OCI-LY7 (cell line): ENCODE measurements around the gene PIEZO2.

ENCODE experiments used
- CTCF ChIP-seq: fragments of 200-600 bp; sonication (generic); conservative IDR thresholded peaks from 2 replicates; pipeline ENCODE4 v1.5.1; 2014; ENCODE audit warnings: mild to moderate bottlenecking, antibody characterized with exemption, low read length, moderate library complexity, mixed read lengths
- EZH2phosphoT487 ChIP-seq: fragments of 200-600 bp; sonication (generic); IDR thresholded peaks from 2 replicates; pipeline ENCODE4 v1.6.1; 2018; ENCODE audit warnings: low read depth, borderline replicate concordance, mild to moderate bottlenecking, mixed run types, antibody characterized with exemption, low read length, moderate library complexity, mixed read lengths

- TF ChIP-seq CTCF: no peak
- no peak for TF ChIP-seq EZH2phosphoT487
Measured at GRCh38 chr18:10833656-10834055, 315.7 kb downstream of the PIEZO2 start.
